Fibroblast of lung (primary cell): ENCODE results near the gene NYNRIN.

Experiments
- EZH2 ChIP-seq: IDR thresholded peaks from 2 replicates; pipeline ENCODE4 v1.5.1; 2012; ENCODE audit warnings: low read length, control low read depth, mild to moderate bottlenecking; ENCODE audit errors: missing control alignments
- TF ChIP-seq, protein P1 (sequence below), 2 donors: IDR thresholded peaks in 1 of 2; conservative IDR thresholded peaks in 1 of 2; 1 replicate in 1 of 2; 2 replicates in 1 of 2; pipeline ENCODE4 v1.5.1; 2011 to 2012; ENCODE audit warnings: low read length in 2 of 2, control low read depth in 1 of 2, inconsistent platforms in 1 of 2, low read depth in 1 of 2, mild to moderate bottlenecking in 1 of 2

DNA sequence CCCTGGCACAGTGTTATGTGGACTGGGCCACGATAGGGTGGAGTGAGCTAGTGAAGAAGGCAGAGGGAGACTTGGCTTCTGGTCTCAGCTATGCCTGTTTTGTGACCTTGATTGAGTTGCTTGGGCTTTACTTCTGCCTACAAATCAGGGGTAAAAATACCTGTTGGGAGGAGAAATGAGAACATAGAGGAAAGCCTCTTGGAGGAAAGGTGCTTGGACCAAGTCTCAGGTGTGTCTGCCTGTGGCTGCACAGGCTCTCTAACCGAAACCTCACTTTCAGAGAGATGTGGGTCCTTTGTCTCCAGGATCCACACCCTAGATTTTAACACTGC lies 38.9 kb downstream of the NYNRIN start:
- TF ChIP-seq EZH2 = no peak
- TF ChIP-seq, protein P1, sequence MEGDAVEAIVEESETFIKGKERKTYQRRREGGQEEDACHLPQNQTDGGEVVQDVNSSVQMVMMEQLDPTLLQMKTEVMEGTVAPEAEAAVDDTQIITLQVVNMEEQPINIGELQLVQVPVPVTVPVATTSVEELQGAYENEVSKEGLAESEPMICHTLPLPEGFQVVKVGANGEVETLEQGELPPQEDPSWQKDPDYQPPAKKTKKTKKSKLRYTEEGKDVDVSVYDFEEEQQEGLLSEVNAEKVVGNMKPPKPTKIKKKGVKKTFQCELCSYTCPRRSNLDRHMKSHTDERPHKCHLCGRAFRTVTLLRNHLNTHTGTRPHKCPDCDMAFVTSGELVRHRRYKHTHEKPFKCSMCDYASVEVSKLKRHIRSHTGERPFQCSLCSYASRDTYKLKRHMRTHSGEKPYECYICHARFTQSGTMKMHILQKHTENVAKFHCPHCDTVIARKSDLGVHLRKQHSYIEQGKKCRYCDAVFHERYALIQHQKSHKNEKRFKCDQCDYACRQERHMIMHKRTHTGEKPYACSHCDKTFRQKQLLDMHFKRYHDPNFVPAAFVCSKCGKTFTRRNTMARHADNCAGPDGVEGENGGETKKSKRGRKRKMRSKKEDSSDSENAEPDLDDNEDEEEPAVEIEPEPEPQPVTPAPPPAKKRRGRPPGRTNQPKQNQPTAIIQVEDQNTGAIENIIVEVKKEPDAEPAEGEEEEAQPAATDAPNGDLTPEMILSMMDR (conservative IDR thresholded peaks at IDR 0.05 in 1 of 2, IDR thresholded peaks at IDR 0.05 in 1 of 2; ENCODE audit: low read depth in 1 of 2, low read length in 2 of 2) = no peak
